ENCODE measurements around the gene CEP128. TPM values are rescaled to one million over a fixed set of nuclear protein-coding genes. Genes with fewer than 3 reads are reported as not detected.

Gene CEP128
- total and polyA plus RNA-seq, 5 donors from 2014 or later = 9.3 to 82.8 (median 10.8) TPM

DNA sequence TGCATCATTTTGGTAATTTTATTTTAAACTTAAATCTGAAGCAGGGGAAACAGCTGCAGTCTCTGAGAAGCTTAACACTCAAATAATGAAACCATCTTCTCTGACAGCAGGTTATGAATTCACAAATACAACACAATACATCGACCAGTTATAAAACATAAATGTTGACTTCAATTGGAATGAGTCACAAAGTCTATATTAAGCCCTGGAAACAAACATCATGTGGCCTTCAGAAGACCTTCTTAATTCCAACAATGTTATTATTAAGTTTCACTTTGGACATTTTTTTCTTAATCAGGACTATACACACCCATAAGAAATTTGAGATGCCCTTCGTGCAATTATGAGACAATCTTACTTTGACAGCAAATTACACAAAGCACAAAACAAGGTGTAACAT, 68.9 kb downstream of the CEP128 start:
- Mint-ChIP-seq H3K36me3 (peaks cover 45% of the 10 kb centered on the region), H3K27ac (peak overlapping the region in 1 of 3 donors; percentile 6), H3K27me3 (no peaks in the 10 kb centered on the region), H3K4me1 (peaks cover 2 to 30% (median 11%) of the 10 kb centered on the region in 4 donors), H3K4me3 (no peak overlapping the region), H3K9me3 (peaks cover 3 to 31% (median 10%) of the 10 kb centered on the region in 7 donors)
- ATAC-seq (ENCODE audit: low read depth in 2 of 2) (no peak), DNase-seq (no peak)
- H3K4me1 ChIP-seq (ENCODE audit: control insufficient read depth, insufficient read depth, low read length, poor library complexity, severe bottlenecking) = no peaks in the 10 kb centered on the region
- peak overlapping the region; percentile 13 for H3K4me3 ChIP-seq (ENCODE audit: low read depth, low read length)
- H3K27ac ChIP-seq (ENCODE audit: insufficient read depth, low read length, poor library complexity, severe bottlenecking) = peak overlapping the region; percentile 20
- no peaks in the 10 kb centered on the region for H3K27me3 ChIP-seq (ENCODE audit: control insufficient read depth, insufficient read depth, low read length)
- peaks cover 5% of the 10 kb centered on the region for H3K36me3 ChIP-seq (ENCODE audit: control insufficient read depth, insufficient read depth, low read length)
- H3K9me3 ChIP-seq (ENCODE audit: control insufficient read depth in 2 of 2, low read length in 2 of 2) = peaks cover 16 to 18% of the 10 kb centered on the region in 2 experiments

DNA sequence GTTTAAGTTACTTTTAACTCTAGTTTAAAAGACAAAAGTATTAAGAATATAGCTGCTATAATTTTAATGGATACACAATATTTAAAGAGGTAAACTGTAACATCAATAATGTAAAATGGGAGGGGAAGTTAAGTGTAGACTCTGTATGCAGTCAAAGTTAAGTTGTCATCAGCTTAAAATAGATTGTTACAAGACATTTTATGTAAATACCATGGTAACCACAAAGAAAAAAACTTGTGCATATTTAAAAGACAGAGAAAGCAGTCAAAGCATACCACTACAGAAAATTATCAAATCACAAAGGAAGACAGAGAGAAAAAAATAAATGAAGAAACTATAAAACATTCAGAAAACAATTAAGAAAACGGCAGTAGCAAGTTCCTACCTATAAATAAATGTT, 73.3 kb downstream of the CEP128 start:
- Histone ChIP-seq H3K27ac (ENCODE audit: insufficient read depth, low read length, poor library complexity, severe bottlenecking) (no peak overlapping the region), H3K4me1 (ENCODE audit: control insufficient read depth, insufficient read depth, low read length, poor library complexity, severe bottlenecking) (no peaks in the 10 kb centered on the region), H3K27me3 (ENCODE audit: control insufficient read depth, insufficient read depth, low read length) (no peaks in the 10 kb centered on the region), H3K36me3 (ENCODE audit: control insufficient read depth, insufficient read depth, low read length) (peaks cover 2% of the 10 kb centered on the region), H3K4me3 (ENCODE audit: low read depth, low read length) (no peak overlapping the region), H3K9me3 (ENCODE audit: control insufficient read depth in 2 of 2, low read length in 2 of 2) (peaks cover 23 to 28% of the 10 kb centered on the region in 2 experiments)
- Mint-ChIP-seq H3K4me1 (peaks cover 5 to 30% (median 13%) of the 10 kb centered on the region in 4 donors), H3K36me3 (peaks cover 33% of the 10 kb centered on the region), H3K9me3 (peaks cover 3 to 35% (median 14%) of the 10 kb centered on the region in 7 donors), H3K27ac (no peak overlapping the region), H3K27me3 (no peaks in the 10 kb centered on the region), H3K4me3 (no peak overlapping the region)
- DNase-seq (no peak), ATAC-seq (ENCODE audit: low read depth in 2 of 2) (no peak)

DNA sequence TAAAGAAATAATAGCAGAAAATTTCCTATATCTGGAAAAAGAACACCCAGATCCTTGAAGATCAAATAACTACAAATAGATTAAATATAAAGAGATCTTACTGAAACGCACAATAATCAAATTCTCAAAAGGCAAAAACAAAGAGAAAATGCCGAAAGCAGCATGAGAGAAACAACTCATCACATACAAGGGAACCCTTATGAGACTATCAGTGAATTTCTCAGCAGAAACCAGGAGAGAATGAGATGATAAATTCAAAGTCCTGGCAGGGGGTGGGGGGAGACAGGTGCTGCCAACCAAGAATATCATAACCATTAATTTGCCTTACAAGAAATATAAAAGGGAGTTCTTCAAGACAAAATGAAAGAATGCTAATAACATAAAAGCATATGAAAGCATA, 73.7 kb downstream of the CEP128 start:
- Mint-ChIP-seq H3K27me3 (no peaks in the 10 kb centered on the region), H3K9me3 (peaks cover 3 to 35% (median 14%) of the 10 kb centered on the region in 7 donors), H3K4me1 (peaks cover 5 to 35% (median 12%) of the 10 kb centered on the region in 4 donors), H3K36me3 (peaks cover 34% of the 10 kb centered on the region), H3K27ac (no peak overlapping the region), H3K4me3 (no peak overlapping the region)
- Histone ChIP-seq H3K9me3 (ENCODE audit: control insufficient read depth in 2 of 2, low read length in 2 of 2) (peaks cover 23 to 28% of the 10 kb centered on the region in 2 experiments), H3K4me3 (ENCODE audit: low read depth, low read length) (no peak overlapping the region), H3K27me3 (ENCODE audit: control insufficient read depth, insufficient read depth, low read length) (no peaks in the 10 kb centered on the region), H3K4me1 (ENCODE audit: control insufficient read depth, insufficient read depth, low read length, poor library complexity, severe bottlenecking) (no peaks in the 10 kb centered on the region), H3K36me3 (ENCODE audit: control insufficient read depth, insufficient read depth, low read length) (peaks cover 2% of the 10 kb centered on the region), H3K27ac (ENCODE audit: insufficient read depth, low read length, poor library complexity, severe bottlenecking) (no peak overlapping the region)
- no peak for ATAC-seq (ENCODE audit: low read depth in 2 of 2)
- no peak for DNase-seq

DNA sequence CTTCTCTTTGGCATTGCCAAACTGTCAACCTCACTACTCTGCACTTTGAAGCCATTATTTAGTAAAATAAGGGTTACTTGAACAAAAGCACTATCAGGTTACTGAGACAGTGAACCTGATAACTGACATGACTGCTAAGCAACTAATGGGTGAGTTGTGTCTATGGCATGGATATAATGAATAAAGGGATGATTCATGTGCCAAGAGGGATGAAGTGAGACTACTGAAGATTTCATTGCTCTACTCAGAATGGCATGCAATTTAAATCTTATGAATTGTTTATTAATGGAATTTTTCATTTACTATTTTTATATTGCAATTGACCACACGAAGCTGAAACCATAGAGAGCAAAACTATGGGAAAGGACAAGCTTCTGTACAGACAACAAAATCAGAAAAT, 74.4 kb downstream of the CEP128 start:
- Mint-ChIP-seq H3K9me3 (peaks cover 2 to 35% (median 14%) of the 10 kb centered on the region in 7 donors), H3K27ac (no peak overlapping the region), H3K4me3 (no peak overlapping the region), H3K36me3 (peaks cover 38% of the 10 kb centered on the region), H3K4me1 (peaks cover 0 to 33% (median 9%) of the 10 kb centered on the region in 4 donors), H3K27me3 (no peaks in the 10 kb centered on the region)
- Histone ChIP-seq H3K9me3 (ENCODE audit: control insufficient read depth in 2 of 2, low read length in 2 of 2) (peaks cover 23 to 28% of the 10 kb centered on the region in 2 experiments), H3K4me1 (ENCODE audit: control insufficient read depth, insufficient read depth, low read length, poor library complexity, severe bottlenecking) (no peaks in the 10 kb centered on the region), H3K36me3 (ENCODE audit: control insufficient read depth, insufficient read depth, low read length) (peaks cover 6% of the 10 kb centered on the region), H3K27ac (ENCODE audit: insufficient read depth, low read length, poor library complexity, severe bottlenecking) (no peak overlapping the region), H3K4me3 (ENCODE audit: low read depth, low read length) (no peak overlapping the region), H3K27me3 (ENCODE audit: control insufficient read depth, insufficient read depth, low read length) (no peaks in the 10 kb centered on the region)
- ATAC-seq (ENCODE audit: low read depth in 2 of 2) (no peak), DNase-seq (no peak)

DNA sequence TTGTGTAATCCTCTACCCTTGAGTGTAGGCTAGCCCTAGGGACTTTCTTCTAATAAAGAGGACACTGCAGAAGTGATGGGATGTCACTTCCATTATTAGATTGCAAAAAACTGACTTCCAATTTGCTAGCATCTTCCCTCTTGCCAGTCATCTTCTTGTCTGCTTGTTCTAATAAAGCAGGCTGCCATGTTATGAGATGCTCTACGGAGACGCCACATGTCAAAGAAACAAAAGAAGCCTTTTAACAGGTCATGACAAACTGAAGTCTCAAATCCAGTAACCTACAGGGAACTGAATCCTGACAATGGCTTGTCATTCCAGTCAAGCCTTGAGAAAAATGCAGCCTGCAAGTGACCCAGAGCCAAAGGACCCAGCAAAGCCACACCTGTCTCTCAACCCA, 76.0 kb downstream of the CEP128 start:
- peaks cover 7% of the 10 kb centered on the region for H3K36me3 ChIP-seq (ENCODE audit: control insufficient read depth, insufficient read depth, low read length)
- H3K4me1 ChIP-seq (ENCODE audit: control insufficient read depth, insufficient read depth, low read length, poor library complexity, severe bottlenecking) = no peaks in the 10 kb centered on the region
- Mint-ChIP-seq H3K27me3 (no peaks in the 10 kb centered on the region), H3K4me3 (no peak overlapping the region), H3K4me1 (peaks cover 0 to 23% (median 6%) of the 10 kb centered on the region in 4 donors), H3K36me3 (peaks cover 34% of the 10 kb centered on the region), H3K27ac (peak overlapping the region in 1 of 3 donors; percentile 28), H3K9me3 (peaks cover 0 to 30% (median 10%) of the 10 kb centered on the region in 7 donors)
- H3K27me3 ChIP-seq (ENCODE audit: control insufficient read depth, insufficient read depth, low read length) = no peaks in the 10 kb centered on the region
- DNase-seq (no peak), ATAC-seq (ENCODE audit: low read depth in 2 of 2) (no peak)
- no peak overlapping the region for H3K27ac ChIP-seq (ENCODE audit: insufficient read depth, low read length, poor library complexity, severe bottlenecking)
- peaks cover 22 to 28% of the 10 kb centered on the region in 2 experiments for H3K9me3 ChIP-seq (ENCODE audit: control insufficient read depth in 2 of 2, low read length in 2 of 2)
- H3K4me3 ChIP-seq (ENCODE audit: low read depth, low read length) = no peak overlapping the region

DNA sequence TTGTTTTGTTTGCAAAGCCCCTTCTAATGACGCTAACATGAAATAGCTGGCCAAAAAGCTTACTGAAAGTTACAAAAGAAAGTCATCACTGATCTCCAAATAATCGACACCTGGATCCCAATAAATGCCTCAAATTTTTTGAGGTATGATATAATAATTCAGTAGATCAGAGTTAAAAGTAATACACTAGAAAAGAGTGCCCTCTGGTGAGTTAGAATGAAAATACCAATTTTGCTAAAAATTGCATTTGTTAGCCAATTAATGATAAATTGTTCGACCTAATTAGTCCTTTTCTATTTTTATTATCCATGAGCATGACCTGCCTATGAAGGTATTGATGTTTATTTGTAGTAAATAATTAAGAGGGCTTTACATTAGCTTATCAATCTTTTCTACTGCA, 78.6 kb downstream of the CEP128 start:
- no peaks in the 10 kb centered on the region for H3K27me3 Mint-ChIP-seq
- peaks cover 22% of the 10 kb centered on the region for H3K36me3 Mint-ChIP-seq
- H3K9me3 Mint-ChIP-seq = peaks cover 0 to 15% (median 3%) of the 10 kb centered on the region in 7 donors
- H3K27ac ChIP-seq (ENCODE audit: insufficient read depth, low read length, poor library complexity, severe bottlenecking) = no peak overlapping the region
- peaks cover 0 to 14% (median 6%) of the 10 kb centered on the region in 4 donors for H3K4me1 Mint-ChIP-seq
- ATAC-seq (ENCODE audit: low read depth in 2 of 2) (no peak), DNase-seq (no peak)
- H3K4me3 Mint-ChIP-seq = no peak overlapping the region
- H3K4me3 ChIP-seq (ENCODE audit: low read depth, low read length) = no peak overlapping the region
- no peaks in the 10 kb centered on the region for H3K4me1 ChIP-seq (ENCODE audit: control insufficient read depth, insufficient read depth, low read length, poor library complexity, severe bottlenecking)
- peaks cover 10 to 13% of the 10 kb centered on the region in 2 experiments for H3K9me3 ChIP-seq (ENCODE audit: control insufficient read depth in 2 of 2, low read length in 2 of 2)
- H3K27me3 ChIP-seq (ENCODE audit: control insufficient read depth, insufficient read depth, low read length) = no peaks in the 10 kb centered on the region
- peak overlapping the region in 1 of 3 donors; percentile 46 for H3K27ac Mint-ChIP-seq
- peaks cover 7% of the 10 kb centered on the region for H3K36me3 ChIP-seq (ENCODE audit: control insufficient read depth, insufficient read depth, low read length)

DNA sequence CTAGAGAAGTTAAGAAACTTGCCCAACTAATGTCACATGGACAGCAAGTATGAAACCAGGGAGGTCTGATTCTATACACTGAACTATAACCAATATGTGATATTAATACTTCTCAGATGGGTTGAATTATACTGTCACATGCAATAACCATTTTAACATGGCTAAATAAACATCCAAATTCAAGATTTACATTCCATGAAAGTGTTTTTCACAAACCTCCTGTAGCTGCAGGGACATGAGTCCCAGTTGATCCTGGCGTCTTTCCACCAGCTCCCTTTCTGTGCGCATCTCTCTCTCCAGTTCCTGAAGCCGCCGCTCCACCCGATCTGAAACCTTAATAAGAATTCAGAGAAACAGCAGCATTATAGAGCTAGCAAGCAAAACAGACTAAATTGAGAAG, 79.0 kb downstream of the CEP128 start:
- Mint-ChIP-seq H3K27me3 (no peaks in the 10 kb centered on the region), H3K4me1 (peaks cover 0 to 14% (median 6%) of the 10 kb centered on the region in 4 donors), H3K36me3 (peaks cover 17% of the 10 kb centered on the region), H3K27ac (no peak overlapping the region), H3K9me3 (peaks cover 0 to 13% (median 3%) of the 10 kb centered on the region in 7 donors), H3K4me3 (no peak overlapping the region)
- DNase-seq (no peak), ATAC-seq (ENCODE audit: low read depth in 2 of 2) (no peak)
- no peak overlapping the region for H3K27ac ChIP-seq (ENCODE audit: insufficient read depth, low read length, poor library complexity, severe bottlenecking)
- no peaks in the 10 kb centered on the region for H3K27me3 ChIP-seq (ENCODE audit: control insufficient read depth, insufficient read depth, low read length)
- peaks cover 7% of the 10 kb centered on the region for H3K36me3 ChIP-seq (ENCODE audit: control insufficient read depth, insufficient read depth, low read length)
- H3K9me3 ChIP-seq (ENCODE audit: control insufficient read depth in 2 of 2, low read length in 2 of 2) = peaks cover 6 to 9% of the 10 kb centered on the region in 2 experiments
- no peaks in the 10 kb centered on the region for H3K4me1 ChIP-seq (ENCODE audit: control insufficient read depth, insufficient read depth, low read length, poor library complexity, severe bottlenecking)
- H3K4me3 ChIP-seq (ENCODE audit: low read depth, low read length) = no peak overlapping the region

DNA sequence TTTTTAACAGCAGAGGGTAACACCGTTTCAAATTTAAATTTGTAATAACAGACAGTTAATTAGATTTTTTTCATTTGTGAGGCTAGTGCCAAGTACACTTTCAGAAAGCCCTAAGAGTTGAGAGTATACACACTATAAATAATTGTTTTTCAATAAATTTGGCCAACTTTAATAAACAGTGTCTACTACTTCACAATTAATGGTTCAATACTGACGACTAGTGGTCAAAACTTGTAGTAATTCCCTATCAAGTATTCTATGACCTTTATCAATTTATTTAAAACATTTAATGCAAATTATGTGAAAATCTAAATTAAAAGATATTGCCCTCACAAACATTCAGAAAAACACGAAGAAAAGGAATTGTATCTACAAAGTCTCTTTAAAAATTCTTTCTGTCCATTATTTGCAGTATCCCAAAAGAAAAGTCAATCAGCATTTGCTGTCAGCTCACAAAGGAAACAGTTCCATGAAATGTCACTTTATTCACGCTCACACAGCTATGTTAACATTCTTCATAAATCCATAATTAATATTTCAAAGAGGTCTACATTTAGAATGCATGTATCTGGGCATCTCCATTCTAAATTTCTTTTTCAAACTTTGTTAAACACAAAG, 91.2 kb downstream of the CEP128 start:
- peaks cover 0 to 5% (median 5%) of the 10 kb centered on the region in 4 donors for H3K4me1 Mint-ChIP-seq
- no peaks in the 10 kb centered on the region for H3K27me3 Mint-ChIP-seq
- no peaks in the 10 kb centered on the region for H3K36me3 ChIP-seq (ENCODE audit: control insufficient read depth, insufficient read depth, low read length)
- no peak overlapping the region for H3K4me3 Mint-ChIP-seq
- no peak for ATAC-seq (ENCODE audit: low read depth in 2 of 2)
- peak in 2 of 3 donors; percentile 29 to 54 for DNase-seq
- no peaks in the 10 kb centered on the region for H3K4me1 ChIP-seq (ENCODE audit: control insufficient read depth, insufficient read depth, low read length, poor library complexity, severe bottlenecking)
- H3K27ac ChIP-seq (ENCODE audit: insufficient read depth, low read length, poor library complexity, severe bottlenecking) = no peak overlapping the region
- H3K9me3 ChIP-seq (ENCODE audit: control insufficient read depth in 2 of 2, low read length in 2 of 2) = no peaks in the 10 kb centered on the region
- H3K27me3 ChIP-seq (ENCODE audit: control insufficient read depth, insufficient read depth, low read length) = no peaks in the 10 kb centered on the region
- no peak overlapping the region for H3K4me3 ChIP-seq (ENCODE audit: low read depth, low read length)
- H3K27ac Mint-ChIP-seq = no peak overlapping the region
- H3K9me3 Mint-ChIP-seq = peaks cover 0 to 1% (median 0%) of the 10 kb centered on the region in 7 donors
- peaks cover 3% of the 10 kb centered on the region for H3K36me3 Mint-ChIP-seq

All from CD4-positive, CD25-positive, alpha-beta regulatory T cell (primary cell).